ENCODE data around the gene HOXC11. TPM values are rescaled to one million over a fixed set of nuclear protein-coding genes. Genes with fewer than 3 reads are reported as not detected.

The HOXC11 gene
- total and polyA plus RNA-seq, 2 of the 4 experiments (the other 2 are of a cell fraction) = not detected

- H3K9ac ChIP-seq (ENCODE audit: low read depth, low read length) = no peak overlapping the region
- POLR2A ChIA-PET (ENCODE audit: unreplicated experiment) = no interaction called here
- H3K14ac ChIP-seq (replicated peaks; ENCODE audit: low read depth, low read length) = no peak overlapping the region
- H2AFZ ChIP-seq (replicated peaks; ENCODE audit: low read length, poor library complexity) = no peak overlapping the region
- H3K36me3 ChIP-seq (ENCODE audit: control insufficient read depth, insufficient read depth, low read length) = no peaks in the 10 kb centered on the region
- H2AK9ac ChIP-seq (replicated peaks; ENCODE audit: low read depth, low read length, poor library complexity) = no peak overlapping the region
- H2BK15ac ChIP-seq (ENCODE audit: low read depth, low read length) = no peak overlapping the region
- CTCF ChIA-PET = interaction anchor here (0.9 kb wide), 1 partner anchor 14 kb away, joined by 3 read pairs; no protein-coding TSS in a partner anchor
- in situ Hi-C loops (cut with MboI; ENCODE audit: low sequenced_read_pairs) (no loop called here), dilution Hi-C loops (cut with HindIII; ENCODE audit: low sequenced_read_pairs, unreplicated experiment) (no loop called here), intact Hi-C loops (cut with micrococcal nuclease) (loop anchor here (10.0 kb wide), 1 partner anchor 299 kb away; no protein-coding TSS in a partner anchor)
- H3K27me3 ChIP-seq (ENCODE audit: control insufficient read depth, insufficient read depth, low read length) = peaks cover 94% of the 10 kb centered on the region
- no peak overlapping the region for H2BK5ac ChIP-seq (ENCODE audit: low read depth, low read length, poor library complexity, severe bottlenecking)
- H2BK20ac ChIP-seq (ENCODE audit: low read depth, low read length) = no peak overlapping the region
- H2BK120ac ChIP-seq (ENCODE audit: low read depth, low read length) = no peak overlapping the region
- no TSS peak for BruUV-seq (replicated peaks)
- WGBS, 2 experiments (ENCODE audit: extremely low coverage in 2 of 2, insufficient read length in 1 of 2) = 50% methylated on average over 1 of the region's 3 CpGs; no CpG with 5 or more reads in 1 of the 2 experiments
- no peak overlapping the region for H4K8ac ChIP-seq (ENCODE audit: low read depth in 2 of 2, low read length in 2 of 2)
- H3K9me1 ChIP-seq (ENCODE audit: insufficient read depth, low read length) = no peaks in the 10 kb centered on the region
- no peak overlapping the region for H3K4me3 ChIP-seq (ENCODE audit: insufficient read depth, low read depth, low read length)
- no peaks in the 10 kb centered on the region for H4K20me1 ChIP-seq (ENCODE audit: insufficient read depth, low read length)
- H2AK5ac ChIP-seq (ENCODE audit: low read depth, low read length) = no peak overlapping the region
- no peak overlapping the region for H3K56ac ChIP-seq (ENCODE audit: extremely low read depth, insufficient read depth, low read length)
- no peak overlapping the region for H3K23ac ChIP-seq (ENCODE audit: low read depth, low read length)
- H3K4me1 ChIP-seq (ENCODE audit: control insufficient read depth, insufficient read depth, low read length) = no peaks in the 10 kb centered on the region
- H3K18ac ChIP-seq (ENCODE audit: low read depth, low read length) = no peak overlapping the region
- H3K9me3 ChIP-seq (ENCODE audit: control insufficient read depth, insufficient read depth, low read length) = peaks cover 2% of the 10 kb centered on the region; the same call in 1 of the 2 replicates
- H4K5ac ChIP-seq (ENCODE audit: low read depth, low read length) = no peak overlapping the region
- no peak overlapping the region for H3K27ac ChIP-seq (ENCODE audit: insufficient read depth, low read length)
- H3K4me2 ChIP-seq (ENCODE audit: low read depth, low read length) = no peak overlapping the region
- H3K79me1 ChIP-seq (ENCODE audit: low read depth in 1 of 2, low read length in 2 of 2) = no peaks in the 10 kb centered on the region
- ATAC-seq (ENCODE audit: low read depth) (no peak), DNase-seq (no peak)
- no peak overlapping the region for H4K91ac ChIP-seq (ENCODE audit: insufficient read depth, low read depth, low read length)
- no peak overlapping the region for H3K4ac ChIP-seq (ENCODE audit: low read depth, low read length)
- TF ChIP-seq MAFK (IDR thresholded peaks at IDR 0.05; ENCODE audit: low read depth, low read length) (no peak), FOS (IDR thresholded peaks at IDR 0.05; ENCODE audit: low read depth, low read length) (no peak), RFX5 (IDR thresholded peaks at IDR 0.05; ENCODE audit: low read depth, low read length) (no peak), RAD21 (IDR thresholded peaks at IDR 0.05; ENCODE audit: low read length) (no peak)
Observed at GRCh38 chr12:54003625-54004024, 30.7 kb downstream of the HOXC11 start.
